Measurements from ENCODE around the gene LMNTD2.
A peak's percentile ranks its signal among the peaks of the same experiment; 100 is the strongest.

Gene LMNTD2

DNA sequence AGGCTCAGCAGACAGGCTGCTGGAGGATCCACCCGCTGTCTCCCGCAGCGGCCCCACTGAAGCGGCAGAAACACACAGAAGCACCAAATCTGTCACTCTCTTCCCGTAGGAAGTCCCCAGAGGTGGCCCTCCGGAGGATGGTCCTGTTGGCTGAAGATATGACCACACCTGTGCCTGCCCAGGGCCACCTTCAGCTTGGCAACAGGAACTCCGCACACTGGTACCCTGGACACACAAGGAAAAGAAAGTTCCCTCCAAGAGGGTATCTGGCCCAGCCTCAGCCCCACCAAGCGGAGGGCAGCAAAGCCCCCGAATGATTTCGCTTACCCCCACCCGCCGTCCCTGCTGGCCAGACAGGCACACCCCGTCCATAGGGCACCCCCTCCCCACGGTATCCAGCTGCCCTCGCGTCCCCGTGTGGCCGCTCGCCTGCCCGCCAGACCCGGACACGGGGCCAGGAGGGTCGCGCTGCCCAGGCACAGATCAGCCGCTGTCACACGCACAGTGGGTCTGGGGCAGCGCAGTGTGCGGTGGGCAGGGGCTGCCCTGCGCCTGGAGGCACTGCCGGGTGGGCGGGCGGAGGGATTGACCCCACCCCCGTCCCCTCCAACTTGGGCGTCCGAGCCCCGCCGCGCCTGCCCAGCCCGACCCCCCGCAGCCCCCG lies 7.2 kb upstream of the LMNTD2 start:
- no peak for DNase-seq

DNA sequence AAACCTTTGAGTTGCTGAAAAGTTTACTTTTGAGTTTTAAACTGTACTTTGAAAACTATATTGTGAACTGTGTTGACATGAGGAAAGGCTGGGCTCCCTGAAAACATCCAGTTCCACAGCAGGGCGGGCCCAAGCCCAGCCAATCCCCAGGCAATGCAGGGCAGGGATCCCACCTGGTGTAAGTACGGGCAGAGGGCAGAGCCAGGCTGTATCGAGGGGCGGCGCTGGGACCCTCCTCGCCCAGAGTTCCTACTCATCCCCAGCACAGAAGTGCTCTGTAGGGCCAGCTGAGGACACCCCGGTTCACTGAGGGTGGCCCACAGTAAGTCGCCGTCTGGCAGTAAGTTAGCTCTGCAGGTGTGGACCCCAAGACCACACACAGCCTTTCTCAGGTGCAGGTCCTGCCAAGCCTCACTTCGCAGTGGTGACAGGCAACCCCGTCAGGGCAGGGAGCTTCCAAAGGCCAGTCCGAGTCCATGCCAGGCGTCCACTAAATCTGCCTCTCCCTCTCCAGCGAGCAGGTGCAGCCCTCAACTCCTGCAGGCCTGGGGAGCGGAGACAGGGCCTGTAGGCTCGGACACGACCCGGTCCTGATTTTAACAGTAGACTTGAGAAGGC lies 6.6 kb upstream of the LMNTD2 start:
- no peak for DNase-seq

DNA sequence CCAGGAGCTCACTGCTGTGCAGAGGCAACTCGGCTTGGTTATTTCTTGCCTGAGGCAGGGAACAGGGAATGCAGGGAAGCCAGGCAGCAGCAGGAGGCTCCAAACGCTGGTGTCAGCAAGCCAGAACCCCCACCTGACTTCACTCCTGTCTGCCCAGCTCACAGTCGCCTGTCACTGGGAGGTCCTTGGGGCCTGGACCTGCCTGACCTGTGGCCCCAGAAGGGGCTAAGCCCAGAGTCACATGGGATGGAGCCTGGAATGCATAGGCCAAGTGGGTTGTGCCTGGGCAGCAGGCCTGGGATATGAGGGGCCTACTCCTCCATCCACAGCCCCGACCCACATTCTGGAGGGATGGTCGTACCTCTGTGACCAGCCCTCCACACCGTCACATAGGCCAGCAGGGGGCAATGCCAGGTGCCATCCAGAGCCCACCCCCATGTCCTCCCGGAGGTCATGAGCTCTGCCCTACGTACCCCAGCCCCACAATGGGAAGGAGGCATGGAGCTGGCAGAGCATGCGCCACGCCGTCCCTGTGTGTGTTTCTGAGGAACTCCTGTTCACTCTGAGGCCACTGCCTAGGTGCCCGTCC lies 5.5 kb upstream of the LMNTD2 start:
- DNase-seq = no peak

DNA sequence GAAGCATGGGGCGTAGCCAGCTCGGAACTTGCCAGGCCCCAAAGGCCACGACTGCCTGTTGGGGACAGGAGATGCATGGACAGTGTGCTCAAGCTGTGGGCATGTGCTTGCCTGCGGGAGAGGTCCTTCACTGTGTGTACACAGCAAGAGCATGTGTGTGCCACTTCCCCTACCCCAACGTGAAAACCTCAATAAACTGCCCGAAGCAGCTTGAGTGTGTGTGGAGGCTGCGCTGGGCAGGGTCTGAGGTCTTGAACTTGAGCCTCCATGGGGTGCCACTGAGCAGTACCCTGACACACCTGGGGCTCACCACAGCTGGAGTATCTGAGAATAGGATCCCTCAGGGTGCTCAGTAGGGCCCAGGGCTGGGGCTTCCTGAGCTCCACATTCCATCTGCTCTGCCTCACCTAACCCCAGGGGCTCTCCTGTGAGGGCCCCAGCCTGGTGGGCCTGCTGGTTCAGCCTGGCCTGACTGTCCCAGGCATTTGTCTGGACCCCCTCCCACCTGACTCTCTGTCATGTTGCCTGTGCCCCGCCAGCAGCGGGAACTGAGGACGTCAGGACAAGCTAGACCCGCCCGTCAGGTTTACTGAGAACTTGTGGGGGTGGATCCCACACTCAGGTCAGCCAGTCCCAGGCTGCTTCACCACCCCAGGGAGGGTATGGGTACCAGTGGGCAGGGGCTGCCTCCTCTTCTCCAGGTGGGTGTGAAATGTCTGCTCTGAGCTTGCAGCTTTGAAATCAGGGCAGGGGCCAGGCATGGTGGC lies 3.5 kb upstream of the LMNTD2 start:
- DNase-seq = no peak

DNA sequence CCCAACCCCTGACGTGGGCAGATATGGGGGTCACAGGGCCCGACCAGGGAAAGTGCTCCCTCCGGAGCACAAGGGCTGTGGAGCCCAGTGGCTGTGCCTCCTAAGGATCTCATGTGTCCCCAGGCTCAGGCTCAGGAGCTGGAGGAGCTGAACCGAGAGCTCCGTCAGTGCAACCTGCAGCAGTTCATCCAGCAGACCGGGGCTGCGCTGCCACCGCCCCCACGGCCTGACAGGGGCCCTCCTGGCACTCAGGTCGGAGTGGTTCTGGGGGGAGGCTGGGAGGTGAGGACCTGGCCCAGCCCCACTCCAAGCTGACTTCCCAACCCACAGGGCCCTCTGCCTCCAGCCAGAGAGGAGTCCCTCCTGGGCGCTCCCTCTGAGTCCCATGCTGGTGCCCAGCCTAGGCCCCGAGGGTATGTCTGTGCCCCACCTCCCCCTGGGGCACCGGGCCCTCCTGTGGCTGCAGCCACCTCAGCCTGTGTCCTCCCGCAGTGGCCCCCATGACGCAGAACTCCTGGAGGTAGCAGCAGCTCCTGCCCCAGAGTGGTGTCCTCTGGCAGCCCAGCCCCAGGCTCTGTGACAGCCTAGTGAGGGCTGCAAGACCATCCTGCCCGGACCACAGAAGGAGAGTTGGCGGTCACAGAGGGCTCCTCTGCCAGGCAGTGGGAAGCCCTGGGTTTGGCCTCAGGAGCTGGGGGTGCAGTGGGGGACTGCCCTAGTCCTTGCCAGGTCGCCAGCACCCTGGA lies 2.7 kb upstream of the LMNTD2 start:
- DNase-seq = no peak

DNA sequence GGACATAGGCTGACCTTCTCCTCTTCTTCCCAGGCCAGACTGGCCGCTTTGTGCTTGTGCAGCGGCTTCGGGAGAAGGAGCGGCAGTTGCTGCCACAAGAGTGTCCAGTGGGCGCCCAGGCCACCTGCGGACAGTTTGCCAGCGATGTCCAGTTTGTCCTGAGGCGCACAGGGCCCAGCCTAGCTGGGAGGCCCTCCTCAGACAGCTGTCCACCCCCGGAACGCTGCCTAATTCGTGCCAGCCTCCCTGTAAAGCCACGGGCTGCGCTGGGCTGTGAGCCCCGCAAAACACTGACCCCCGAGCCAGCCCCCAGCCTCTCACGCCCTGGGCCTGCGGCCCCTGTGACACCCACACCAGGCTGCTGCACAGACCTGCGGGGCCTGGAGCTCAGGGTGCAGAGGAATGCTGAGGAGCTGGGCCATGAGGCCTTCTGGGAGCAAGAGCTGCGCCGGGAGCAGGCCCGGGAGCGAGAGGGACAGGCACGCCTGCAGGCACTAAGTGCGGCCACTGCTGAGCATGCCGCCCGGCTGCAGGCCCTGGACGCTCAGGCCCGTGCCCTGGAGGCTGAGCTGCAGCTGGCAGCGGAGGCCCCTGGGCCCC lies 1.6 kb upstream of the LMNTD2 start:
- DNase-seq = no peak

DNA sequence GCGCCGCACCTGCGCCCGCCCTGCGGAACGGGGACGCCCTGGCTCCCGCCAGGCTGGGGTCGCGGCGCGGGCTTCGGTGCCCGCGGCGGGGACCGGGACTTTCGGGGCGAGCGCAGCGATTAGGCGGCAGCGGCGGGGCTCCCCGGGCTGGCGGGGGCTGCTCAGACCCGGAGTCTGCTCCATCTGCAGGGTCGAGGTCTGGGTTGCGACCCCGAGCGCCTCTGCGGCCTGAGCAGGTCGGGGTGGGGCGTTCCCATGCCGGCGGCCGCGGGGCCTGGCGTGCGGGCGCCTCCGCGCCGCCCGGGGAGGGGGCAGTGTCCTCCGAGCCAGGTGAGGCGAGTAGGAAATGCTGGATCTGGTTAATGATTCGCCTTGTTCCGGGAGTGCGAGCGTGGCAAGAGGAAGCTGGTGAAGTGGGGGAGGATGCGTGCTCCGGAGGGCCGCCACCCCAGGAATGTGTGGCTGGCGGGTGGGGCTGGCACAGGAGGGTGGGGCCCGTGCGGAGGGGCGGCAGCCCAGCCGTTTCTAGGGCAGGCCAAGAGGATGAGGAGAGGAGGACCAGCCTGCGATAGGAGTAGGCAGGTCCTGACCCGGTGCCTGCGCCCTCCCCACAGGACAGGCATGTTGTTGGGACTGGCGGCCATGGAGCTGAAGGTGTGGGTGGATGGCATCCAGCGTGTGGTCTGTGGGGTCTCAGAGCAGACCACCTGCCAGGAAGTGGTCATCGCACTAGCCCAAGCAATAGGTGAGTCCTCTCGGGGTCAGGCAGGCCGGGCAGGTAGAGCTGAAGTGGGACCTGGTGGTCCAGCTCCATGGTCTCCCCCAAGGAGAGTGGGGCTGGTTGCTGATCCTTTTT lies 838 bp upstream of the LMNTD2 start:
- DNase-seq = no peak

DNA sequence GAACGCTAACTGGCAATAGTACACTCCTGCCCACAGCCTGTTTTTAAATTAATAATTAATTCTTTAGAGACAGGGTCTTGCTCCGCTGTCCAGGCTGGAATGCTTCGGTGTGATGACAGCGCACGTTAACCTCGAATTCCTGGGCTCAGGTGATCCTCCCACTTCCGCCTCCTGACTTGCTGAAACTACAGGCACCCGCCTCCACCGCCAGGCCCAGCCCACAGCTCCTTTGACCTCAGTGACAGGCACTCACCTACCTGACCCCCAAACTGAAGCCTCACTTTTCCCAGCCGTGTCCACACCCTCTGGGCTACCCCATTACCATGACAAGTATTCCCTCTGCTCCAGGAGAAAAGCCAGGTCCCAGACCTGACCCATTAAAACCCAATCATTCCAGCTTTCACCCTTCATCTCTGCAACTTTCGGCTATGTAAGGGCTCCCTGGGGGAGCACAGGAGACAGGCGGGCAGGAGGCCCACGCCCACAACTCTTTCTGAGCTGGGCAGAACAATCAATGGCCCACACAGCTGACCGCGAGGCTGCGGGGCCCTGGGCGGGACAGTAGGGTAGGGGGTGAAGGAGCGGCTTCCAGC lies 730 bp downstream of the LMNTD2 start:
- DNase-seq = no peak

DNA sequence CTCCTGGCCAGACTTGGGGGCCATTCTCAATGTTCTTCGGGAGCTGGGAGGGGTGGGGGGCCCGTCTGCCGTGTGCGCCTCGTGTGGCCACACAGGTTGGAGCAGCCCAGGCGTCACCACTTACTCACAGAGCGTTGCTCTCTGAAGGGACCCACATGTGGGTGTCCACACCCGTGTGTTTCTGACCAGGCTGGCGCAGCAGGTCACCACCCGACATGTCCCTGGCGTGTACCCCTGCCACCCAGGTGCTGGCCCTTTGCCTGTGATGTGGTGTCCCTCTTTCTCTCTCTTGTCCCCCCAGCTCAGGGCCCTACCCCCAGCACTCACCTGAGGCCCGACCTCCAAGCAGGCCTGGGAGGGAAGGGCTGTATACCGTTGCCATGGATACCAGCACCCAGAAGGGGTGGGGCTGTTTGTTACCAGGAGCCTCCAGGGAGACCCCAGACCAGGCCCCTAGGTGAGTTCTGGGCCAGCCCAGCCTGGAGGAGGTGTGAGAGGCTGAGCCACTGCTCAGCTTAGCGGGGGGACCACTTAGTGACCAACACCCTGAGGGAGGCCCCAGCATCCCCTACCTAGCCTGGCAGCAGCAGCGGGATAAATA lies 1.4 kb downstream of the LMNTD2 start:
- DNase-seq = no peak

DNA sequence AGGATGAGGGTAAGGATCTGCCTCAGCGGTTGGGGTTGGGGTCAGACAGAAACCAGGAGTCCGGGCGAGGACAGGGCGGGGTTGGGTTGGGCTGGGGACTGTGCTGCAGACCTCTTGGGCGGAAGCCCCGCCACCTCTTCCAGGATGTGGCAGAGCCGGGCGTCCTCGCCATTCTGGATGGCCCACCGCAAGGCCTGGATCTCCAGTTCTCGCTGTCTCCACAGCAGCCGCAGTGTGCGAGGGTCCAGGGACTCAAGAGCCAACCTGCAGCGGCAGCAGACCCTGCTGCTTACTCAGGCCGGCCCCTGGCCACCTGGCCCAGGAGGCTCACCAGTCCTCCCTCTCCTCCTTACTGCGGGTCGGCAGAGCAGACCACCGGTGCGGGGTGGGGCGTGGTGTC lies 2.0 kb downstream of the LMNTD2 start:
- no peak for DNase-seq

DNA sequence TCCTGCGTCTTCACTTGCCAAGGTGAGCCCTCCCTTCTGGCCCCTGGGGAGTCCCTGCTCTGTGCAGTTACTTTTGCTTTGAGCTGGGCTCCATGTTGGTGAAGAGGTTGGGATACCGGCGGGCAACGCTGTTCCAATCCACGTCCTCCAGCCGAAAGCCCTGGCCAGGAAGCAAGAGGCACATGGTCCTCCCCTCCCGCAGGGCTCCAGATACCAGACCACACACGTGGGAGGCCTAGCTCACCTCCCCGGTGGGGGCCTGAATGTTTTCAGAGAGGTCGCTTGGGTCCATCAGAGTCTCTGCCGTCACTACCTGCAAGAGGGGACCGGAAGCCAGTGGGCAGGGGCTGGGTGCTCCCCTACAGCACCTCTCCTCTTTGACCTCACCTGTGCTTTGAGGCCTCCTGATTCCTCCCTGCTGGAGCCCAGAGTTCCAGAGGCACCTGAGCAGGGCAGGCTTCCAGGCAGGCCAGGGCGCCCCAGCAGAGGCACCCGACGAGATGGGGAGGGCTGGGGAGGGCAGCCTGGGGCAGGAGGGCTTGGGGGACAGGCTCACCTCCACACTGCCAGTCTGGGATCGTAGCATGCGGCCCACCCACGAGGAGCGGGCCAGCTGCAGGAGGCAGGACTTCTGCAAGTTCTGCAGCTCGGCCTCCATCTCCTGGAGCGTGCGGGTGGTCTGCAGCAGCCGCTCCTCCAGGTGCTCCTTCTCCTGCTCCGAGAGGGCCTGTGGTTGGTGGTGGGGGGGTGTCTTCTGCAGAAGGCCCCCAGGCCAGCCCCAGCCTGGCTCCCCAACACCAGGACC lies 3.0 kb downstream of the LMNTD2 start:
- DNase-seq = no peak

DNA sequence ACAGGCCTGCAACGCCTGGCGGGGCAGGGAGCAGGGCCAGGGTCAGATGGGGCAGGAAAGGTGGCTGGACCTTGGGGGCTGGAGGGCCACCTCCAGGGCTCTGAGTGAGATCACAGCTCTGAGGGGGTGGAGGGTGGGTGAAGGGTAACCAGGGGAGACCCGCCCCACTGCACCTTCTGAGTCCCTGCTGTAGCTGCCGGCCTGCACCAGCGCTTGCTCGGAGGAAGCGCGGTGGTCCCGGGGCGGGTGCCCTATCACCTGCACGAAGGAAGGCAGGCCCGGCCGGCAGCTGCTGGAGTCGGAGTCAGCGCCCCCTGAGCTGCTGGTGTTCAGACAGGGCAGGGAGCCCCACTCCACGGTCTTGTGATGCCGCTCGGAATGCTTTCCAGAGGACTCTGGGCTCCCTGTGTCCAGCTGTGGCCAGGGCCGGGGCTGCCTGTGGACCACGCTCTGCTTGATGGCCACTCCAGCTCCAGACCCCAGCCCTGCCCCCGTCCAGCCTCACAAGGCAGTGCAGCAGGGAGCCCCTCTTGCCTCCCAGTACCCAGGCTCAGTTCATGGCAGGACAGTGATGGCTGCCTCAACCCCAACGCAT lies 3.8 kb downstream of the LMNTD2 start:
- no peak for DNase-seq

DNA sequence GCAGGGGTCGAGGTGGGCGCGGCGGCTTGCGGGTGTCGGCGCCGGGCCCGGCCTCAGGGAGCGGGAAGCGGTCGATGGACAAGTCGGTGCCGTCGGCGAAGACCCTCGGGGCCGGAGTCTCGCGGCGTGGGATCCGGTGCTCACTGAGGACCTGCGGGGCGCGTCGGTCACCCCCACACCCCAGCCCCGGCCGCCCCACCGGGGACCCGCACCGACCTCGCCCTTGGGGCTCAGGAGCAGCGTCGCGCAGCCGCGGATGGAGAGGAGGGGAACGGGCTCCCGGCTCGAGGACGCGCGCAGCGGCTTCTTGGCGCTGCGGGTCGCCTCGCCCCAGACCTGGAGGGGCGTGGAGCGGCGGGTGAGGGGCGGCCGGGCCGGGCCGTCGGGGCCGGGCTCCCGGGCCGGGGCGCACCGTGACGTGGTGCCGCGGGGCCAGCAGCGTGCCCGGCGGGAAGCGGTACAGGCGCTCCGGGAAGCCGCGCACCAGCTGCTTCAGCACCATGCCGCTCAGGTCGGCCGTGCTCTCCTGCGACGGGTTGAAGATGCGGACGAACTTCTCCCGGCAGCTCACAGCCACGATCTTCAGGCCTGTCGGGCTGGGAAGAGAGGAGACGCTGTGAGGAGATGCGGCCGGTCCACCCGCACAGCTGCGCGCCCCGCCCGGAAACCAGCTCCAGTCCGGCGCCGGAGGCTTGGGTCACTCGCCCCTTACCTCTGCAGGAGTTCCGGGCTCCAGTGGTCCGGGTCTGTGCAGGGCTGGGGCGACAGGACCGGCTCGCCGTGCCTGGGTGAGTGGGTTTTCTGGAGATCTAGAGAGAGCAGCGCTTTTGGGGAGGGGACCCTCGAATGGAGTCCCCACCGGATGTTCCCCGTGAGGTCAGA lies 4.5 kb downstream of the LMNTD2 start:
- no peak for DNase-seq

DNA sequence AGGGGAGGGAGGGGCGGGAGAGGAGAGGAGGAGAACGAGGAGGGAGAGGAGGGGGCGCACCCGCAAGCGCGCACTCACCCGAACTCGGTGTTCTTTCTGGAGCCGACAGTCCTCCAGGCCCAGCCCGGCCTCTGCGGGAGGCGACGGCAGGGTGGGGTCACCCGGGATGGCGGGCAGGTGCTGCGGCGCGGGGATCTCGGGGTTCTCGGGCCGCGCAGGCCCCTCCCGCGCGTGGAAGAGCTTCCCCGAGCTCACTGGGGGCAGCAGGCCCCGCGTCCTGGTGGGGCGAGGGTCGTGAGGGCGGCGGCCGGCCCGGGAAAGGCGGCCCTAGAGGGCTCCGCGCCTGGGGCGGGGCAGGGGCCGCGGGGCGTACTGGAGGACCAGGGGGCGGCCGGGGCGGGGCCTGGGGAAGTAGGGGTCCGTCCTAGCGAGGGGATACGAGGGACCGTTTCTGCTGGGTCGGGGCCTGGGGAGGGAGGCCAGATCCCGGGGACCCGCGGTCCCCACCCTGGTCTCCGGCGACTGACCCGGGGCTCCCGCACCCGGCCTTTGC lies 5.2 kb downstream of the LMNTD2 start:
- DNase-seq = no peak

DNA sequence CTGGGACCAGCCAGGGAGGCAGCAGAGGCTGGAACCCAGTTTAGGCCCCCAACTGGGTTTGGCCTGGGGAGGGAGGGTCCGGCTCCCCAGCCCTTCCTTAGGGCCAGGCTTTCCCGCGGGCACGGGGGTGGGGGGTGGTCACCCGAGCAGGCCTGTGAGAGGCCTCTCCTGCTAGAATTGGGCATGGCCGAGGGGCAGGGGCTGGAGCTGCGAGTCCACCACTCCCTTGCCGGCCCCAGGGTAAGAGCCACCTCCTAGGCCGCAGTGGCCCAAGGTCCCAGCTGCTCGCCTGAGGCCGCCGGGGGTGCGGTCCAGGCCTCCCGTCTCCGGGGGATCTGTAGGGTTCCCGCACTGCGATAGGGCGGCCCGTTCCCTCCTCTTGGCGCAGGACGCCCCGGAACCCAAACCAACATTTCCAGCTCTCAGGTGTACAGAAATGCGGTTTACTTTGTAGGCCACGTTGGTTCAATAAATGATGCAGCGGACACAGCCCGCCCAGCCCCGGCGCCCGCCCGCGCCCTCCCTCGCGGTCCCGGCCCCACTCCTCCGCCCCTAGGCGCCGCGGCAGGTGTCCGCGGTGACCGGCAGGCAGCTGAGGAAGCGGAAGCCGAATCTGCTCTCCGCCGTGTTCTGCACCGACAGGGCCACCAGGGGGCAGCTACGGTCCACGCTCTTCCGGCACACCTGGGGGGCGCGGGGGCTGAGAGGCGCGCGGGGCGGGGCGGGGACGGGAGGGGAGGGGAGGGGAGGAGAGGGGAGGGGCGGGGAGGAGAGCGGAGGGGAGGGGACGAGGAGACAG lies 5.9 kb downstream of the LMNTD2 start:
- peak; percentile 73 for DNase-seq

DNA sequence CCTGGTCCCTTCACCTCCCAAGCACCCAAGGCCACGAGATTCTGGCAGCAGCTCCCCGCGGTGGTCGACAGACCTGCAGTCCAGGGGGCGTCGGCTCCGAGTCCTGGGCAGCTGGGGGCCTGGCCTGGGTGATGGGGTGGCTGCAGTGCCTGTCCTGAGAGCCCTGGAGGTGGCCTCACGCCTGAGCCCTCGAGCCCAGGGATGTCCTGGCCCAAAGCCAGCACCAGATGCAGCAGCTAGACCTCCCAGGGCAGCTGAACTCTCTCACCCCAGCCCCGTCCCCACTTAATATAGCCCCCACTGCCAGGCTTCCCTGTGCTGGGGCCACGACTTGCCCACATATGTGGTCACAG lies 6.6 kb downstream of the LMNTD2 start:
- DNase-seq = no peak

Measured in NCI-H748 treated with DMSO at 0.1 percent for 48 hours (cell line).